DMS53 treated with DMSO at 0.1 percent for 48 hours (cell line): ENCODE results near the gene GNB1L.
"Not testable (repeated sequence)": the region's sequence is repeated elsewhere in the genome, so short reads cannot be mapped to it uniquely, and the experiment has no call there.

Source experiments
- DNase-seq: peaks from one replicate; lab custom pipeline; 2025; ENCODE audit not compliant: unreplicated experiment; lab: John Stamatoyannopoulos, UW

GNB1L gene

GRCh38 chr22:19890502-19891316 is 36.0 kb upstream of the GNB1L start:
- no peak for DNase-seq

DNA sequence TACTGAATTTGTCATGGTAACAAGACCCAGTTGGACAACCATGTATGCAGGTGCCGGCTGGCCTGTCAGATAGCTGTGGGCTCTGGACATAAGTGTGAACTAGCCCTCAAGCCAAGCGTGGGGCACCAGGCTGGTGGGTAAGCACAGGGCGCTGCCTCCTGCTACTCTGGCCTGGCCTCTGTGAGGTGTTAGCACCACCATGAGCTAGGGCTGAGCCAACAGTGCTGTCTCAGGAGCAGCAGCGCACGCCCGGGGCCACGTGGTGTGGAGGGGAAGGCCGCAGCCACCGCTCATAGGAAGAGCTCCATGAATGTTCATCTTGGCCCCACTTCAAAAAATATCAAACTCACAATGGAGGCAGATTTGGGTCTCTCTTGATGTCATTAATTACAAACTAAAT is 35.3 kb upstream of the GNB1L start:
- DNase-seq, result no peak

- no peak for DNase-seq
Measured at GRCh38 chr22:19888131-19888746, 33.6 kb upstream of the GNB1L start.

GRCh38 chr22:19887256-19887985 is 32.7 kb upstream of the GNB1L start:
- no peak for DNase-seq

DNA sequence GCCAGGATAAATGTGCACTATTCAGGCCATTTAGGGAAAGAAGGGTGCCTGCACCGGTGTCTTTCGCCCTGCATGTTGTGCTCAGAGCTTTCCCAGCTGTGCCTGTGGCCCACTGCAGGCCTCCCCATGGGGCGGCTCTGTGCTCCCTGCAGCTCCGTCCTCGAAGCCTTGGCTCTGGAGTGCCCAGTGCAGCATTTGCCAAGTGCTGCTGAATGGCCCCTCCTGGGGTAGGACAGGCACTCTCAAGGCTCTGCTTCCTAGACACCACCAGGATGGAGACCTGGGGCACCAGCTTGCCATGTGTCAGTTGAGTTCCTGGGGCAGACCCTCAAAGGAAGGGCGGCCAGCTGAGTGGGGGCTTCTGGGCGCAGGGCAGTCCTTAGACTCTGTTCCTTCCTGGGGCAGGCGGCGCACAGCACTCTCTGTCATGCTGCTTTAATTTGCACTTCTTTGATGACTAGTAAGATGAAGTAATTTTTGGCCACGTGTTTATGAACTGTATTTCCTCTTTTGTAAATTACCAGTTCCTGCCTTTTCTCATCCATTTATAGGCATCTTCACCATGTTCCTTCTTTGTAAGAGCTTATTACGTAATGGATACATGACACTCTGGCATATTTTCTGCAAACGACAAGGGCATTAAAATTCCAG is 32.1 kb upstream of the GNB1L start:
- no peak for DNase-seq

DNA sequence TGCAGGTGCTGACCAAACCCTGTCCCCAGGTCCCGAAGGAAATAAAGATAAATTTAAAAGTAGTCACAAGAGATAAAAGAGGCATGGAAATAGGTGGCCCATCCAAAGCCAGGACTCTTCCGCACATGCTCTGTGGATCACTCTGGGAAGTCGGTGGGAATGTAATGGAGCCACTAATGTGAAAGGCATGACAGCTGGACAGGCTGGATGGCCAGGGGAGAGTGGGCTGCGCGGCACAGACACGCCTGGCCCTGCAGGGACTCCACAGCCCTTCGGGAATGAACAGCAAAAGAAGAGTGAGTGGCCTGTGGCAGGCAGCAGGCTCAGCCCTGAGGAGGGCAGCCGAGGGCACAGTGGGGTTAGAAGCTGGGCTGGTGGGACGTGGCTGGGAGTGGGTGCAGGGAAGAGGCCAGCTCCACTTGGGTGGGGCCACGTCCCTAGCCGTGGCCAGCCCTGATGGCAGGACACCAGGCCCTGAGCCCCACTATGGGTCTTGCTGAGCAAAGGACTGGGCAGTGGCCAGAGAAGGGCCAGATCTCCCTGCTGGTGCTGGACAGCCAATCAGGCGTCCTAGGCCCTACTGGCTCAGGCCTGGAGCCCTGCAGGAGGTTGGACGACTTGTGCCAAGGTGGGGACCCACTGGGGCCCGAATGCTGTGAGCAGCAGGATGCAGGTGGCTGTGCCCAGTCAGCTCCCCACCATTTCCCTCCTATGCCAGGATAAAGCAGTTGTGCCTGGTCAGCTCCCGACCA is 31.3 kb upstream of the GNB1L start:
- DNase-seq, result no peak

GRCh38 chr22:19884954-19885751 is 30.5 kb upstream of the GNB1L start:
- DNase-seq, result no peak

DNA sequence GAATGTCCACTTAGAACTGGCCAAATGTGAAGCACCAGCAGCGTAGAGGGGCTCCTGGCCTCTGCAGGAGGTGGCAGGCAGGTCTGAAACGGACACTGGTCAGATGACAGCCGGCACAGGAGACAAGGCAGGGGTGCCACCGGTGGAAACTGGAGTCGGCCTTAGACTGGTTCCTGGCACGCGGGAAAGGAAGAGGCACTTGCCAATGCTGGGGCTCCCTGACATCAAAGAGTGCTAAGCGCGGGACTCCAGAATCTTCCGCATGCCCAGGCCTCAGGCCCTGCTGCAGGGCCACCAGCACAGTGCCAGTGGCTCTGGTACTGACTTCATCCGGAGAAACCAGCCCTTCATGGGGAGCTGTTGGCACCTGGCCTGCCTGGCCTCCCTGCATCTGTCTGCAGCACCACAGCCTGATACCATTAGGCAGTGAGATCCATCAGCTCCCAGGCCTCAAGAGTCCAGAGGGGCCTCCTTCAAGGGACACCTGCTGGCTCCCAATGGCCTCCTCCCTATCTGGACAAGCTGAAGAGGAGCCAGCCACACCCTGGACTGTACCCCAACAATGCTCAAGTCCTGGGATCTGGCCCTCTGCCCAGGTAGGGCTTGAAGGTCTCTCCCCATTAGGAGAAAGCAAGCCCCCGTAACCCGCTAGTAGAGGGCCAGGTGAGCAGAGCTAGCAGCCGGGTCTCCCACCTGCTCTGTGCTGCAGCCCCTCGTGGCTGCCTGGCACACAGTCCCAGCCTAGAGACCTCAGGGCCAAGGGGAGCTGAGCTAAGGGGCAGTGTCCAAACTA is 29.7 kb upstream of the GNB1L start:
- no peak for DNase-seq

DNA sequence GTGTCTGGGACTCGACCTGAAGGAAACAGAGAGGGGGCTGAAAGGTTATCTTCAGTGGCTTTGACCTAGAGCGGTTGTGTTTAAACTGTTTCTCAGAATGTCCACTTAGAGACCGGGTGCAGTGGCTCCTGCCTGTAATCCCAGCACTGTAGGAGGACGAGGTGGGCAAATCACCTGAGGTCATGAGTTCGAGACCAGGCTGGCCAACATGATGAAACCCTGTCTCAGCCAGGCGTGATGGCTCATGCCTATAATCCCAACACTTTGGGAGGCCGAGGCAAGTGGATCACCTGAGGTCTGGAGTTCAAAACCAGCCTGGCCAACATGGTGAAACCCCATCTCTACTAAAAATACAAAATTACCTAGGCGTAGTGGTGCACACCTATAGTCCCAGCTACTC is 28.8 kb upstream of the GNB1L start:
- DNase-seq, result not testable (repeated sequence)

DNA sequence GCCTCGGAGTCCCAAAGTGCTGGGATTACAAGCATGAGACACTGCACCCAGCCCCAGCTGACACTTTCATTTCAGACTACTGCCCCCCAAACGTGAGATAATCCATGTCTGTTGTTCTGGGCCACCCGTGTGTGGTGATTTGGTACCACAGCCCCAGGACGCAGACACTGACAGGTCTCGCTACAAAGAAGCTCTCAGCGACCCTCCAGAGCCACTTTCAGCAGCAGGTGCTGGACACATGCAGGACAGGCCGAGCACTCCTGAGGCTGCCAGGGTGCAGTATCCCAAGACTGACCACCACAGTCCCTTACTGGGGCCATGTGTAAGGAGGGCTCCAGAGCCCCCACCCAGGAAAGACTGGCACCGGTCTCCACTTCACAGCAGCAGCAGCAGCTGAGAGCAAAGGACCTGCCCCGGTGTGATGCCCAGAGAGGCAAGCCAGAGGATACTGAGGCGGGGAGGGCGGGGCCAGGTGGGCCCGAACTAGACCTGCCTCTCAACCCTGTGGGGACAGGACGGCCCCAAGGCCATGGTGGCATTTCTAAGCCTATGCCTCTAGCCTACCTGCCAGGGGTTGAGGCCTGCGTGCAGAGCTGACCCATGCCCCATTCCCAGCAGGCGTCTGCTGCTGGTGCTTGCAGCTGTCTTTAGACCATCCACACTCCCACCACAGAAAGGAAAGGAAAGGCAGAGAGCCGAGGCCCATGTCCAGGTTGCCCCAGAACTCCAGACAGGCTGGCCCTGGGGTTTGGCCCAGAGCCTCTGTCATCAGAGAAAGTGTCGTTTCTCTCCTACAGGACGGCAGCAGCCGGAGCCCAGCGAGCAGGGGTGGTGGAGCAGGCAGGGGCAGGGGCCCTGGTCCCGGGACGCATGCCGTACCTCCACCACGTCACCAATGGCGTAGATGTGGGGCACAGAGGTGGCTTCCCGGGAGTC is 28.0 kb upstream of the GNB1L start:
- DNase-seq, result no peak

DNA sequence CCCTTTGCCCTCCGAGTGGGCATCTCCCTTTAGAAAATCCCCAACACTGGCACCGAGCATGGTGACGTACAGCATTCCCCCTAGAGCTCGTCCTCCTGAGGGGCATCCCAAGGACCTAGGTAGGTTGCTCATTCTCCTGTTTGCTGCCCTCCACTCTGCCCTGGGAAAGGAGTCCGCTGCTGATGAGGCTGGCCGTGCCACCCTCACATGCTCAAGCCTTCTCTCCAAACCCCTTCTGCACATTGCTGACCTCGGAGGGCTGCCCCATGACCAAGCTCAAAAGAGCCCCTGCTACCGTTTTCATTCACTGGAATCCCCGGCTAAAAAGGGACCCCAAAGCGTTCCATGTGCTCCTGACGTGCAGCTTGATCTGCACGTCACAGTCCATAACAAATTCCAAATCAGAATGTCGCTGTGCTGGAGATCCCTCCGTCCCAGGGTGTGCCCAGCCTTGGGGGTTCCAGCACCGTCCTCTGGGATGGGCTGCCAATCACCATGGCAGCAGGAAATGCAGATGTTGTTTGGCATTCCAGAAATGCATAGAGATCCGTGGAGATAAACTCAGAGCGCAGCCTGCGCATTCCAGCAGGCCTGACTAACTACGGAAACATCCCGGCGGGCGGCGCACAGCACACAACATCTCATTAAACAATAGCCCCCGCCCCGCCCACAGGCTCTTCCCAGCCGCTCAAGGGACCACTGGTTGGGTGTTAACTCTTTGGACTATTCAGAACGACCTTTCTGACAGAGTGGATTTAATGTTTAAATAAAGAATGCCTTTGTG is 26.3 kb upstream of the GNB1L start:
- DNase-seq, result no peak

DNA sequence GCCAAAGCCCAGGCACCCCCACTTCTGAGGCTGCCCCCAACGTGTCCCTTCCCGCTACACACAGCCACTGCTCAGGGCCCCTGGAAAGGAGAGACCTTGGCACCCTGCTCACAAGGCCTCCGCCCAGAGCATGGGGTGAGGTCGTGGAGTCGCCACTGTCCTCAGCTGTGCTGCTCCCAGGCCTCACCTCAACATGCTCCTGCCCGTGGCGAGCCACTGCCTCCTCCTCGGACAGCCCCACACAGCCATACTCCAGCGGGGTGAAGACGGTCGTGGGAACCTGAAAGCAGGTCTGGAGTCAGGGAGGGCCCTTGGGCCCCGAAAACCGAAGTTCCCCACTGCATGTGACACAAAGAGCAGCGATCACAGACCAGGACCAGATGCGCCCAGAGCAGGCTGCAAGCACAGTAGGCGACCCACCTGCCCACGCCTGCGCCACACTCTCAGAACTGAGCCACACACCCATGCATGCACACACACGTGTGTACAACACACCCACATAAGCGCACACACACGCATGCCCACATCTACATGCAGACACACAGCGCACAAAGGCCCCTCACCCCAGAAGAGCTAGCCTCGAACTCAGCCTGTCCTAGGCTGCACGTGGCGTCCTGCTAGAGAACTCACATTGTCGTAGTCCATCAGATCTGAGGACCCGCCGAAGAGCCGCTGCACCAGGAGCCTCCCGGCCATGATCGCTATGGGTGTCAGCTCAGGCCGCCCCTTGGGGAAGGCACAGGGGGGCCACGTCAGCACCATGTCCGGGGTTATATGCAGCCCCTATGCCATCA is 25.5 kb upstream of the GNB1L start:
- no peak for DNase-seq

GRCh38 chr22:19879643-19879991 is 24.9 kb upstream of the GNB1L start:
- no peak for DNase-seq

- DNase-seq, result no peak
Measured at GRCh38 chr22:19879246-19879570, 24.5 kb upstream of the GNB1L start.

DNA sequence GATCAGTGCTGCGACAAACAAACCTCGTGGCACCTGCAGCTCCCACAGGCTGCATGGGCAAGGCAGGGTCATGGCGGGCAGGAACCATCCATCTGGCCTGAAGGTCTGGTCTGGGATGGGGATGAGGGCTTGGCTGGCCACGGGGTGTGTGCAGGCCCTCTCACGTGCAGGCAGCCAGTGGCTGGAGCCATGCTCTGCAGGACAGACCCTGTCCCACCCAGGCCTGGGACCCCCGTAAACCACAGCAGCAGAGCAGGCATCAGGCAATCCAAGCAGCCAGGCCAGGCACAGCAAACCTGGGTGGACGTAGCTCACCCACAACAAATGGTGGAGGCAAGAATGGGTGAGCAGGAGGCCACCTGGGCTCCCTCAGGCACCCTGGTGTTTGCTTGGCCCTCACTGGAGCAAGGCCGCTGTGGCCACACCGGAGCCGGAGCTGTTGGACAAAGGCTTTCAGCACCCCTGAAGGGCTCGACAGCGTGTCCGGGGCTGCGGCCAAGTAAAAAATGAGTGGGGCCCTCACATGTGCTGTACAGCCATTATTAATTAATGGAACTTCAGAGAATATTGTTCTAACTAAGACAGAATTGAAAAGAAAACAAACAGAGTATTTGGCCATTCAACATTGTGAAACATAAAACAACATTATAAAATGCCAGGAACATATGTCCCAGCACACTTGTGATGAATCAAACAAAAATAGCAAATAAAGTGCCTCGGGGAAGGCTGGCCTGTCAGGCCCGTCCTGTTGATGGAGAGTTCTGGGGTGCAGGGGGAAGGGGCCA is 24.0 kb upstream of the GNB1L start:
- DNase-seq, result no peak
